AG20443 (cell line): ENCODE results near the gene ATG9B.

ENCODE experiments used
- DNase-seq: peaks from one replicate; pipeline ENCODE4 v3.0.0; 2012; ENCODE audit warnings: low spot score, mixed read lengths

Gene ATG9B

DNA sequence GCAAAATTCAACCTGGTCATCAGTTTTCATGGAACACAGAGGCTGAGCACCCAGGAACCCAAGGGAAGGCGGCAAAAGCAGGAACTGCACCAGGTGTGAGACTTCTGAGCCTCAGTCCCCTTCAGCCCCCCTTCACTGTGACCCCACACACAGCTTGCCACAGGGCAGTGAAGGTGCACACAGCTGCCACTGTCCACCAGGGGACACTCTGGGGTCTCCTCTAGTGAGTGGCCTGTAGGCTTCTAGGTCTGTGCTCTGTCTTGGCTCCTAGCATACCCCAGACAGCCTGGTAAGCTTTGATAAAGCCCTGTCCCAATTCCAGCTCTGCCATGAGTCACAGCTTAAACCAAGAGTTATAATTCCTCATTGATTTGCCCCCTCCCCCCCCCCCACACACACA is 58.3 kb downstream of the ATG9B start:
- no peak for DNase-seq

DNA sequence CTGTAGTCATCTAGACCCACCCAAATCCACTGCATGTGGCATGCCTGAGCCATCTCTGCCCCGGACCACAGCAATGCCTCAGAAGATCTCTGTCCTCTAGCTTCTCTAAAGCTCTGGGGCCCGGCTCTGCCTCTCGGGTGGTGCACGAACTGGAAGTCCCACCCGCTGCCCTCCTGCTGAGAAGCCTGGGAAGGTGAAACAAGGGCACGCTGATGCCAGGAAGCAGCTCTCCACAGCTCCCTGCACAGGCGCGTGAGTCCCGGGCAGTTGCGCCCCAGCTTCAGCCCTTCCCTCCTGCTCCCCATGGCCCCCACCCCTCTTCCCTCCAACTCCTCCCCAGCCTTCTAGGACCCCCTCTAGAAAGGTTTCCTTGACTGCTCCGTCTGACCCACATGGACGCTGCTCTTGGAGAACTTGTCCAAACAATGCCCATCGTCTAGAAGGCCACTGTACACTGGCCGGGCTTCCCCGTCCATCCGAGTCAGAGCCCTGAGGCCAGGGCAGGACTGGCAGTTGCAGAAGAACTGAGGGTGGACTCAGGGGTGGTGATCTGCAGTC is 58.9 kb downstream of the ATG9B start:
- DNase-seq, result no peak
